Measurements from ENCODE around the gene TMEM187.

TMEM187 gene, protein sequence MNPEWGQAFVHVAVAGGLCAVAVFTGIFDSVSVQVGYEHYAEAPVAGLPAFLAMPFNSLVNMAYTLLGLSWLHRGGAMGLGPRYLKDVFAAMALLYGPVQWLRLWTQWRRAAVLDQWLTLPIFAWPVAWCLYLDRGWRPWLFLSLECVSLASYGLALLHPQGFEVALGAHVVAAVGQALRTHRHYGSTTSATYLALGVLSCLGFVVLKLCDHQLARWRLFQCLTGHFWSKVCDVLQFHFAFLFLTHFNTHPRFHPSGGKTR

DNA sequence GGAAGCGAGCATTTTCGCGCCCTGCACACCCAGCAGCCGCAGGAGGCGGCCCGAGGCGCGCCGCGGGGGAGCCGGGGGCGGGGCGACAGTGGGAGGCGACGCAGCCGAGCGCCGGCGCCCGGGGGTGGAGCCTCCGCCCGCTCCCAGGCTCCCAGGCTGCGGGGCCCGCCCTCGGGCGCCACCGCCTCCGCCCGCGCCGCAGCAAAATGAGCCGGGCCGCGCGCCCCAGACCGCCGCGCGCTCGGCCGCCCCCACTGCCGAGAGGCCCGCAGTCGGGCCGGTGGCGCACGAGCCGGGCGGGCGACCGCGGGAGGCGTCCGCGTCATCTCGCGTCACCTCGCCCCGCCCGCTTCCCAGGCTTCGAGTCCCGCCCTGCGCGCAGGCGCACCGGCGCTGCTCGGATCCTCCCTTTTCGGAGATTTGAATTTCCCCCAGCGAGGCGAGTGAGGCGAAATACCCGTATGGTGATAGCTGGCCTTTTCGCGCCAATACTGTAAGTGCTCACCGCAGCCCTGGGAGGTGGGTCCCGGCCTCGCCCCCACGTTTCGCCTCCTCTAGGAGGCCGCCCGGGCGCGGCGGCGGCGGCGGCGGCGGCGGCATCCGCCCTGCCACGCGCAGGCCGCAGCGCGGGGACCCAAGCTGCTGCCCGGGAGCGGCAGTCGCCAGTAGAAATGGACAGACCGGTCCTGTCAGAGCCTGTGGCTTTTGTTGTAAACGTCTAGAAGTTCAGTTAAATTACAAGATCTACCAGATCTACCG lies at the start of gene TMEM187:
TMEM187 (plus strand) TSS at position 387 of the 759 bp plus-strand sequence. CDS start 9,309 bp downstream, outside the sequence.
- peak; percentile 84 for DNase-seq

DNA sequence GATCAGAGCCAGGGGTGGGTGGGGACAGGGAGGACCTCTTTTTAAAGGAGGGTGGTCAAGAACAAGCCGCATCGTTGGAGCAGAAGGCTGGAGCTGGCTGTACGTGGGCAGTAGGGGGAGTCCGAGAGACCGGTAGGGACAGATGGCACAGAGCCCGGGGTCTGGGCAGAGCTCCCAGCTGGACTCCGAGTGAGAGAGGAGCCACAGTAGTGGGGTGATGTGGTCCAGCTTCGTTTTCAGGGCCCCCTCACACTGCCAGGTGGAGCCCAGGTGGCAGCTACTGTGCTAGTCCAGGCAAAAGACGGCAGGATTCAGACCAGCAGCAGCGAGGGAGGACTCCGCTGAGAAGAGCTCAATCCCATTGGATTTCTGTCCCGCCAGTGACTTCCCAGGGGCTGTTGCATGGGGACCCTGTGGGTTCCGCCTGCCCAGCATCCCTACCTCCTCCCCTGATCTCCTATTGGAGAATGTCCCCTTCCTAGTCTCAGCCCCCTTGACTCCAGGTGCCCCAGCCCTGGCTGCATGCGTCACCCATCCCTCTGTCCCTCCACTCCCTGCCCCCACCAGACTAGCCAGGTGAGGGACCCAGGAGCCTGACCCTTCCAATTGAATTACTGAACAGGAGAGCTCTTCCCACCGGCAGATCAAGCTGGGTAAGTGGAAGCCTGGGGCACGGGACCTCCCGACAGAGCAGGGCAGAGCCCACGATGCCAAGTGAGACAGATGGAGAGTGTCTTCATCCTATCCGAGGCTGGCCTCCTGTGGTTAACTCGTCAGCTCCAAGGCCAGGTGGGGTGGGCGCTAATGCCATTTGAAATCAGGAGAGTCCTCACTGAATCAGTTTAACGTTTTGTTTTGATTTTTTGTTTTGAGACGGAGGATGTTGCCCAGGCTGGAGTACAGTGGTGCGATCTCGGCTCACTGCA lies 49.4 kb upstream of the TMEM187 start:
- no peak for DNase-seq

GRCh38 chrX:153924149-153924861 lies 48.2 kb upstream of the TMEM187 start:
- no peak for DNase-seq

GRCh38 chrX:153925387-153925738 lies 47.2 kb upstream of the TMEM187 start:
- DNase-seq, result no peak

- DNase-seq, result no peak
Observed at GRCh38 chrX:153925739-153926551, 46.6 kb upstream of the TMEM187 start, which contains the start of gene ARHGAP4. ARHGAP4 (minus strand) TSS chrX:153926264; CDS start chrX:153926202, 62 bp downstream.

DNA sequence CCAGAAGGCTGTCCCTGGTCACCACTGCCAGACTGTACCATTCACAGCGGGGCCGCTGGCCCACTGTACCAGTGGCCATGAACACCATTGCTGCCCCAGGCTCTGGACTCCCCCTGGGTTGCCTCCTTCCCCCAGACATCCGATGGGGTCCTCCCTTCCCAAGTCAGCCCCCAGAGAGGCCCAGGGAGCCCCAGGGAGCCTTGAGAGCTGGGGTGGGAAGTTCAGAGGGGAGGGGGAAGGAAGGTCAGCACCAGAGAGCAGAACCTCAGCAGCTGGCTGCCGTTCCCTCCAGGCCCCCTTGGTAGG lies 46.0 kb upstream of the TMEM187 start:
- no peak for DNase-seq

DNA sequence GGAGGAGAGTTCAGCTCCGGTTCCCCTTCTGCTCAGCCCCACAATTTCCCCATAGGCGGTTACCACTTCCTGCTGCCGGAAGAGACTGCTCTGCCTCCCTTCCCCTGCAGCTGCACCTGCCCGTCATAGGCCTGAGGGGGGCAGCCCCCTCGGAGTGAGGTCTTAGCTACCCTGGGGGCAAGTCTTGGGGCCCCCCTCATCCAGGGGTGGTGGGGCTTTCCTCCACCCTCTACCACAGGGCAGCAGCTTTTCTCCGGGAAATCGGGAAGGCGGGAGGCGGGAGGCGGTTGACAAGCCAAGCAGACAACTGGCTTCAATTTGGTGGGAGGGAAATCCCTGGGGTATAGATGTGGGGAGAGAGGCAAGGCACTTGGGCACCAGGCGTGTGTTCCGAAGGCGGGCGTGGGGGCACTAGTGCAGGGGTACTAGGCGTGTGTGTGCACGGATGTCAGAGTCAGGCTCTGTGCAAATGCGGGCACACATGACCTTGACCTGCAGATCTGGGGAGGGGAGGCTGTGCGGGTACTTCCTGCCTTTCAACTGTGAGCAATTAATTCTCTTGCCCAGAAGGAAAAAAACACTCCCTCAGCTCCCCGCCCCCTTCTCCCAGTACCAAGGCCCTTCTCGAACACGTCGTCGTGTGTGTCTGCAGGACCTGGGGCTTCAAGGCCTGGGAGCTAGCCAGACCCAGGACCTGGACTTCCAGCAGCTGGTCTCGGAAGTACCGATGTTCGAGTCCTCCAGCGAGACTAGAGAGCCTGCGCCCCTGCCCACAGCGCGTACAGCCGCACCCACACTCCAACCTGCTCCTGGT lies 45.5 kb upstream of the TMEM187 start:
- peak; percentile 43 for DNase-seq

DNA sequence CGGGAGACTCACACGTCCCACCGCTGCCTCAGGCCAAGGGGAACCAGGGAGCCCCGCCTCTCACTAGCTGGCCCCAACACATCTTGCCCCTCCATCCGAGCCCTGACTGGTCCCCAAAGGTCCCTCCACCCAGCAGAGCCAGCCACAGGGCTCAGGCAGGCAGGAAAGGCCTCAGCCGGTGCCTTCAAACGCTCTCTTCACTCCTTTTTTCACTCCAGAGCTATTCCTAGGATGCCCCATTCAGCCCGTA lies 45.0 kb upstream of the TMEM187 start:
- no peak for DNase-seq

DNA sequence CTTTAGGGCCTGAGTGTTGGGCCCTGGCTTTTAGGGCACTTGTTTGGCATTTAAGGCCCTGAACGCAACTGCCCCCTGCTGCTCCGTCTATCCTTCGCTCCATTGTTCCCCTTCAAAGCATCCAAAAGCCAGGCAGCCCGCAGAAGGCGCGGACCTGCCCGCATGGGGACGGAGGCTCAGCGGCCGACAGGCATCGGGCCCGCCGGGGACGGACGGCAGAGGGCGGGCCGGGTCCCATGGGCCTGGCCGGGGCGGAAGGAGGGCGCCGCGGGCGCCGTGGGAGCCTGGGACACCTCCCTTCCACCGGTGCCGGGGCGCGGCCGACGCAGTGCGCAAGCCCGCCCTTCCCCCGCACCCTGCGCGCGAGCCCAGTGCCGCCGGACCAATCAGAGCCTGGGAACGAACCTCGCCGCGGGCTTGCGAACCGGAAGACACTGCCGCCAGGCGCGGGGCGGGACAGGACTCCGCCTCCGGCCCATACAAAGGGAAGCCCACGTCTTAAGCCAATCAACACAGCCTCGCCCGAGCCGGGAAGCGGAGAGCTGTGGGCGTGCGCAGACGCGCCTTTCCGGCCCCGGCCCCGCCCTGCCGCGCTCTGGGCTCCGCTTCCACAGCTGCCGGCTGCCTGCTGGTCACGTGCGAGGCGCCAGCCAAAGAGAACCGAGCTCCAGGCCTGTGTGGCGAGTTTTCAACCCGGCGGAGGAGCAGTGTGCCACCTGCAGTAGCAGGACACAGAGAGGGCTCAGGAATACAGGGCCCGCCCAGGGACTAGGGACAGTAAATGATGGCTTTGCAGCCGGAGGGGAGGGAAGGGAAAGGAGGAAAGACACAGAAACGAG lies 44.4 kb upstream of the TMEM187 start:
- peak; percentile 90 for DNase-seq

DNA sequence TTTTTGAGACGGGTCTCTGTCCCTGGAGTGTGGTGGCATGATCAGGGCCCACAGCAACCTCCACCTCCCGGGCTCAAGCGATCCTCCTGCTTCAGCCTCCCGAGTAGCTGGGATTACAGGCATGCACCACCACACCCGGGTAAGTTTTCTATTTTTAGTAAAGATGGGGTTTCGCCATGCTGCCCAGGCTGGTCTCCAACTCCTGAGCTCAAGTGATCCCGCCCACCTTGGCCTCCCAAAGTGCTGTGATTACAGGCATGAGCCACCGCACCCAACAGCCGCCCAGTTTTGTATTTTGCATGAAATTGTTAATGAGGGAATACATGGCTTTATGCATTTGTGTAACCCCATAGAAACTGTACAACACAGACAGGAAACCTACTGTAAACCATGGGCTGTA lies 43.7 kb upstream of the TMEM187 start:
- no peak for DNase-seq

DNA sequence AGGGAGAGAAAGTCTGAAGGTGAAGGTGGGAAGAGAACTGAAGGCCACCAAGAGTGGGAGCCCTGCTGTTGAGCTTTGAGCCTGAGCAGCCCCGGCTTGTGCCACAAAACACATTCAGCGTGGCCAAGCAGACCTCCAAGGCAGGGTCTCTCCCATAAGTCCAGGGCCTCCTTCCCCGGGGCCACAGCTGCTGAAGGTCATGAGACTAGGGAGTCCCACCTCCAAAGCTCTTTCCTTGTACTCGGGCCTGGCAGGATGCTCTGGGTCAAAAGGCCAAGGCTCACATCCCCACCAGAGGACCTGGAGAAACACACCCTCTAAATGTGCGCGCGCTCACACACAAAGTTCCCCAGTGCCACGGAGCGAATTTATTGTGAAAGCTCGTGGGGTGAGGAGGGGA lies 43.0 kb upstream of the TMEM187 start:
- DNase-seq, result no peak

DNA sequence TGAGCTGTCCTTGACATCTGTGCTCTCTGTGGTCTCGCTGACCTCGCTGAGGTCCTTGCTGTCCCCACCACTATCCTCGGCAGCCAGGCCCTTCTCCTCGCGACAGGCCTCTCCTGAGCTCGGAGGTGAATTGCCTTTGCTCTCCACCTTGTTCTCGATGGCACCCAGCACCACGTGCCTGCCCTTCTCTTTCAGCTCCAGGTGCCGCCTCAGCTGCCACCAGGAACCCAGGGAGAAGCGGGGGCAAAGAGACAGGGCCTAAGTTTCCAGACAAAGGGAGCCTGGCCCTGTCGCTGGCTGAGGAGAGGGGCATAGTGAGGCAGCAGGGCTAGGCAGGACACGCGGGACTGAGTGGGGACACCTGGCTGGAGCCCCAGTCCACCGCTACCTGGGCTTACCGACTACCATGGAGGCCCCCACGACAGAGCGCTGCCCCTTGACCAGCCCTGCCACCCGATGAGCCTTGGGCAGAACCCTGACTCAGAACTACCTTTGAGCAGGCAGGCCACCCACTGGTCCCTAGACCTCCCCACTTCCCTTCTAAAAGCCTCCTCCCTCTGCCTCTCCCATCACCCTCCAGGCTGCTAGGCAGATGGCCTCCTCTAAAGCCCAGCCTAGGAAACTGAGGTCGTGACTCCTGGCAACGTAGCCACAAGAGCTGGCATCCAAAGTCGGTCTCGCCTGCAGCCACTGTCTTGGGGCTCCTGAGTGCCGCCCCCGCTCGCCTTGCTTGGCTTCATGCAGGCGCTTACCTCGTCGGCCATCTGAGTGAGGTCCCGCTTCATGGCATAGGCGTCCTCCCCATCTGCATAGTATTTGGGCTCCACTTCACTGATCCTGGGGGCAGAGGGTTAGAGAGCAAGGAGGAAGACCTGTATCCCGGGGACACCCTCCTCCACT lies 42.3 kb upstream of the TMEM187 start:
- no peak for DNase-seq

- DNase-seq, result no peak
Observed at GRCh38 chrX:153931151-153931550, 41.4 kb upstream of the TMEM187 start.

- DNase-seq, result no peak
Observed at GRCh38 chrX:153931748-153932147, 40.8 kb upstream of the TMEM187 start.

DNA sequence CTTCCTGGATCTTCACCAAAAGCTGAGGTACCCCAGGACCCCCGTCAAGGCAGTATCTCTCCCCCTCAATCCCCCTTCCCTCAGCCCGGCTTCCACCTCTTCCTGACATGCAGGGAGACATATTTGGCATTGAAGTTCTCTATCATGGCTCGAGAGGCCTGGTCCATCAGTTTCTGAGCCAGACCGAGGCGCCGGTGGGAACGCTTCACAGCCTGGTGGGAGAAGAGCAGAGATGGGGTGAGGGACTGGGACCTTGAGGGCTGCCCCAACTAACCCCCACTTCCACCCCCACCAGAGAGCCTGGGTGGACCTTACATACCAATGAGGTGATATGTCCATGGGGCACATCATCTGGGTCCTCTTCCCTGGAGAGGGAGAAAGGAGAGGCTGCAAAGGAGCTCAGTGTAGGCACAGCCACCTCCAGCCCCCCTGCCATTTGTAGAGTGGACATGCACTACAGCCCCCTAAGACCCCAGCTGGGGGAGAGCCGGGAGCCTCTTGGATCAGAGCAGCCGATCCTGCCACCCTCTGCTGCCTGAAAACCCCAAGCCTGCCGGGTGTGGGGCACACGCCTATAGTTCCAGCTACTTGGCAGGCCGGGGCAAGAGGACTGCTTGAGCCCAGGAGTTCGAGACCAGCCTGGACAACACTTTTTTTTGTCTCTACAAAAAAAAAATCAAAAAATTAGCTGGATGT lies 40.2 kb upstream of the TMEM187 start:
- DNase-seq, result no peak

- no peak for DNase-seq
Observed at GRCh38 chrX:153933748-153934147, 38.8 kb upstream of the TMEM187 start.

GRCh38 chrX:153934148-153934761 lies 38.3 kb upstream of the TMEM187 start:
- DNase-seq, result no peak

GRCh38 chrX:153934762-153935325 lies 37.7 kb upstream of the TMEM187 start, which contains the start of gene NAA10:
NAA10 (minus strand) TSS chrX:153935037; CDS start chrX:153934904, 133 bp downstream.
- DNase-seq, result peak; percentile 45

All from NCI-H2171 (cell line).